GM12878 (cell line): ENCODE data around the gene MAML3. TPM values are rescaled to one million over a fixed set of nuclear protein-coding genes. Genes with fewer than 3 reads are reported as not detected.

Source experiments
- ATAC-seq: fragments of 200-7000 bp; cut with Tn5 transposase; 3 replicates; pipeline ENCODE4 v1.9.1; 2020; ENCODE audit warnings: mild to moderate bottlenecking, moderate library complexity
- BruUV-seq: library from RNA; stranded (reverse); fragments of 400-500 nt; replicated peaks from 2 replicates; lab custom pipeline; 2021; lab: Mats Ljungman, UMichigan
- CTCF ChIA-PET: fragments of 300-600 bp; sonication (Branson Sonifier 250); formaldehyde crosslinking; extraction: SDS; loops from one replicate; lab custom pipeline; 2021; ENCODE audit warnings: inconsistent platforms; lab: Yijun Ruan, JAX
- POLR2A ChIA-PET: fragments of 350-600 bp; formaldehyde crosslinking; extraction: SDS; loops from one replicate; lab custom pipeline; 2021; ENCODE audit warnings: inconsistent platforms; lab: Charles Lee
- RAD21 ChIA-PET: fragments of 300-600 bp; sonication (Branson Sonifier 250); formaldehyde crosslinking; loops from one replicate; lab custom pipeline; 2023; ENCODE audit warnings: antibody characterized with exemption; ENCODE audit not compliant: unreplicated experiment; lab: Charles Lee
- SMC1A ChIA-PET: fragments of 300-600 bp; sonication (Branson Sonifier 250); formaldehyde crosslinking; loops from one replicate; lab custom pipeline; 2023; ENCODE audit not compliant: unreplicated experiment, uncharacterized antibody; lab: Charles Lee
- DNase-seq: peaks from one replicate; pipeline ENCODE4 v3.0.0-alpha.2; 2011; ENCODE audit warnings: low read depth, low spot score
- FAIRE-seq: peaks from 3 replicates; lab custom pipeline; 2011; peaks lifted over from hg19 to GRCh38; lab: Jason Lieb, UNC
- H2AFZ ChIP-seq: 2 replicates; pipeline ENCODE4 v1.6.0; 2011; ENCODE audit warnings: low read depth, low read length, control low read depth; ENCODE audit not compliant: control insufficient read depth
- H3K27ac ChIP-seq: 2 replicates; pipeline ENCODE4 v1.5.1; 2011; ENCODE audit warnings: control low read depth; ENCODE audit not compliant: control insufficient read depth, insufficient read depth
- H3K27me3 ChIP-seq, 2 experiments: replicated peaks in 1 of 2; 2 replicates each; pipeline versions ENCODE4 v1.6.0 to v1.6.1; 2011; ENCODE audit warnings: low read length in 1 of 2; ENCODE audit not compliant: control insufficient read depth in 2 of 2, insufficient read depth in 2 of 2
- H3K36me3 ChIP-seq, 2 experiments: 2 replicates each; pipeline ENCODE4 v1.5.1; 2011; ENCODE audit warnings: low read length in 1 of 2; ENCODE audit not compliant: control insufficient read depth in 2 of 2, insufficient read depth in 2 of 2
- H3K4me1 ChIP-seq: 2 replicates; pipeline ENCODE4 v1.6.1; 2011; ENCODE audit warnings: mild to moderate bottlenecking, low read length, moderate library complexity, mixed read lengths; ENCODE audit not compliant: control insufficient read depth, insufficient read depth
- H3K4me2 ChIP-seq: 2 replicates; pipeline ENCODE4 v1.6.0; 2011; ENCODE audit warnings: control low read depth; ENCODE audit not compliant: control insufficient read depth, insufficient read depth
- H3K4me3 ChIP-seq: fragments of 200-600 bp; sonication (generic); 2 replicates; pipeline ENCODE4 v1.5.1; 2016
- H3K79me2 ChIP-seq: 2 replicates; pipeline ENCODE4 v1.6.0; 2011; ENCODE audit warnings: low read length; ENCODE audit not compliant: control insufficient read depth, insufficient read depth
- H3K9ac ChIP-seq: 2 replicates; pipeline ENCODE4 v1.8.0; 2011; ENCODE audit warnings: low read length, control low read depth, mixed read lengths; ENCODE audit not compliant: control insufficient read depth, insufficient read depth
- H3K9me3 ChIP-seq: replicated peaks from 3 replicates; pipeline ENCODE4 v1.5.1; 2011; ENCODE audit warnings: mild to moderate bottlenecking, low read length; ENCODE audit not compliant: control insufficient read depth, insufficient read depth
- H4K20me1 ChIP-seq: 2 replicates; pipeline ENCODE4 v1.6.0; 2011; ENCODE audit not compliant: control insufficient read depth, insufficient read depth
- BCLAF1 ChIP-seq: fragments of 450-650 bp; IDR thresholded peaks from 2 replicates; pipeline ENCODE4 v1.6.1; 2017; ENCODE audit warnings: antibody characterized with exemption, mild to moderate bottlenecking, moderate library complexity
- EGR1 ChIP-seq, 2 experiments: IDR thresholded peaks; 1 replicate in 1 of 2; 2 replicates in 1 of 2; pipeline ENCODE4 v1.6.1; 2011 to 2012; ENCODE audit warnings: low read depth in 2 of 2, low read length in 2 of 2, borderline replicate concordance in 1 of 2, mild to moderate bottlenecking in 1 of 2, moderate library complexity in 1 of 2
- MYB ChIP-seq: fragments of 150-350 bp; IDR thresholded peaks from 2 replicates; pipeline ENCODE4 v1.6.1; 2014; ENCODE audit warnings: mild to moderate bottlenecking, low read depth, low read length, borderline replicate concordance
- SRF ChIP-seq, 2 experiments: IDR thresholded peaks; 2 replicates each; pipeline ENCODE4 v1.6.1; 2011; ENCODE audit warnings: low read depth in 2 of 2, low read length in 2 of 2, mild to moderate bottlenecking in 1 of 2, moderate library complexity in 1 of 2
- STAT1 ChIP-seq: fragments of 450-650 bp; conservative IDR thresholded peaks from 2 replicates; pipeline ENCODE4 v1.6.1; 2014; ENCODE audit warnings: antibody characterized with exemption, mild to moderate bottlenecking
- ZNF384 ChIP-seq: IDR thresholded peaks from 2 replicates; pipeline ENCODE4 v1.6.1; 2012; ENCODE audit warnings: low read depth, mild to moderate bottlenecking, low read length, improper control_type of control experiment, borderline replicate concordance
- ZNF622 ChIP-seq: fragments of 450-650 bp; IDR thresholded peaks from 2 replicates; pipeline ENCODE4 v1.6.1; 2017; ENCODE audit warnings: mild to moderate bottlenecking, inconsistent platforms
- WGBS: methylation state at CpG from one replicate; pipeline ENCODE4 v1.1.6; 2016; ENCODE audit warnings: low lambda C conversion rate; ENCODE audit not compliant: insufficient replicate concordance, insufficient coverage; ENCODE audit errors: missing lambda C conversion rate; 5-methylcytosine and 5-hydroxymethylcytosine counted together
- in situ Hi-C: fragments of 300-500 bp; cut with MboI; formaldehyde crosslinking; loops from 9 replicates; pipeline ENCODE4 v1.14.3; 2018; ENCODE audit warnings: mixed read lengths
- intact Hi-C: fragments of 100-400 bp; cut with micrococcal nuclease; formaldehyde crosslinking; loops from one replicate; pipeline ENCODE4 v1.14.2; 2022; ENCODE audit not compliant: unreplicated experiment
- polyA plus RNA-seq, 11 experiments: library from polyadenylated mRNA; depleted of rRNA in 4 of 11; unstranded in 6 of 11; stranded (reverse) in 5 of 11; fragments of >200 nt; fragmentation: Nextera tagmentation in 4 of 11; fragmentation: Illumina TruSeq in 1 of 11; extraction: Ambion mirVana in 4 of 11; extraction: Trizol in 1 of 11; gene quantifications; 1 replicate in 1 of 11; 2 replicates in 10 of 11; pipeline versions ENCODE4 v1.2.1 to v1.2.3, GENCODE V29; 2011 to 2016; ENCODE audit warnings: inconsistent platforms in 2 of 11, missing spikeins in 2 of 11, low read depth in 1 of 11
- total RNA-seq, 4 experiments: library from RNA; depleted of rRNA in 3 of 4; stranded (reverse); fragments of >200 nt in 3 of 4; fragmentation: Illumina TruSeq in 1 of 4; extraction: Trizol in 1 of 4; gene quantifications; 2 replicates each; pipeline versions ENCODE4 v1.2.1 to v1.2.3, GENCODE V29; 2013 to 2021

MAML3 gene
- total and polyA plus RNA-seq, 10 of the 15 experiments (the other 5 are each of a cell fraction or from before 2014, with no cell fraction given), result under 0.01 to 0.53 (median 0.06) TPM; not detected in 2

- in situ Hi-C loops, result no loop called here
- ChIA-PET POLR2A (no interaction called here), SMC1A (interaction anchor here (1.2 to 1.4 kb wide), 2 partner anchors 10 to 17 kb away, joined by 3 to 4 read pairs; no protein-coding TSS in a partner anchor), CTCF (interaction anchor here (1.1 kb wide), 1 partner anchor 11 kb away, joined by 4 read pairs; no protein-coding TSS in a partner anchor), RAD21 (no interaction called here)
- no peak for DNase-seq
- Histone ChIP-seq H3K9me3 (no peaks in the 10 kb centered on the region), H3K79me2 (no peaks in the 10 kb centered on the region), H3K36me3 (no peaks in the 10 kb centered on the region), H2AFZ (no peak overlapping the region), H3K4me1 (no peaks in the 10 kb centered on the region), H3K9ac (no peak overlapping the region), H3K4me3 (no peak overlapping the region), H3K27ac (no peak overlapping the region), H3K27me3 (peaks cover 0 to 3% of the 10 kb centered on the region in 2 experiments; a peak in 1 of 4 replicates), H3K4me2 (no peak overlapping the region), H4K20me1 (no peaks in the 10 kb centered on the region)
- no peak for FAIRE-seq
- WGBS, result 43% methylated on average over 2 of the region's 2 CpGs
- TF ChIP-seq STAT1, result no peak
- no peak for TF ChIP-seq ZNF622
- no peak for TF ChIP-seq ZNF384
- no peak for TF ChIP-seq MYB
- no peak for TF ChIP-seq EGR1 (IDR thresholded peaks at IDR 0.05; ENCODE audit: borderline replicate concordance in 1 of 2, low read depth in 2 of 2, low read length in 2 of 2)
- ATAC-seq, result no peak
- BruUV-seq, result no TSS peak
- intact Hi-C loops, result no loop called here
Measured at GRCh38 chr4:139962130-139962684, 191.8 kb downstream of the MAML3 start.

- Histone ChIP-seq H2AFZ (no peak overlapping the region), H3K27ac (no peak overlapping the region), H3K4me3 (no peak overlapping the region), H3K4me1 (no peaks in the 10 kb centered on the region), H3K9ac (no peak overlapping the region), H3K9me3 (no peaks in the 10 kb centered on the region), H3K4me2 (no peak overlapping the region), H3K27me3 (peaks cover 2 to 3% of the 10 kb centered on the region in 2 experiments; a peak in 2 of 4 replicates), H3K79me2 (no peaks in the 10 kb centered on the region), H4K20me1 (no peaks in the 10 kb centered on the region), H3K36me3 (no peaks in the 10 kb centered on the region)
- ChIA-PET POLR2A (no interaction called here), RAD21 (no interaction called here), CTCF (no interaction called here), SMC1A (interaction anchor here (1.2 to 1.4 kb wide), 2 partner anchors 11 to 17 kb away, joined by 3 to 4 read pairs; no protein-coding TSS in a partner anchor)
- no peak for FAIRE-seq
- 34% methylated on average over 6 of the region's 6 CpGs for WGBS
- TF ChIP-seq BCLAF1 (no peak), SRF (IDR thresholded peaks at IDR 0.05; ENCODE audit: low read depth in 2 of 2, low read length in 2 of 2) (peak in 1 of 2 experiments; percentile 26; a peak in 1 of 4 replicates)
- DNase-seq, result no peak
- intact Hi-C loops (no loop called here), in situ Hi-C loops (no loop called here)
- no peak for ATAC-seq
- BruUV-seq, result no TSS peak
Measured at GRCh38 chr4:139961344-139961946, 192.5 kb downstream of the MAML3 start.
